Stomach (tissue), 9 donors: ENCODE results near the gene SLC8A2. TPM values are rescaled to one million over a fixed set of nuclear protein-coding genes. Genes with fewer than 3 reads are reported as not detected.

ENCODE experiments used
- DNase-seq, 2 donors: peaks; one replicate each; pipeline versions ENCODE4 v3.0.0 to v3.0.0-alpha.2; 2013 to 2019
- H3K27ac ChIP-seq, 5 donors: fragments of 200-600 bp in 4 of 5; sonication (generic) in 4 of 5; one replicate each; pipeline ENCODE4 v1.5.1; 2013 to 2019; ENCODE audit warnings: mild to moderate bottlenecking in 1 of 5, moderate library complexity in 1 of 5
- H3K27me3 ChIP-seq, 3 donors: fragments of 200-600 bp; sonication (generic); one replicate each; pipeline ENCODE4 v1.5.1; 2017 to 2019; ENCODE audit warnings: mixed run types in 1 of 3
- H3K36me3 ChIP-seq, 4 donors: fragments of 200-600 bp; sonication (generic); 1 replicate in 3 of 4; 2 replicates in 1 of 4; pipeline ENCODE4 v1.5.1; 2016 to 2019
- H3K4me1 ChIP-seq, 4 donors: fragments of 200-600 bp; sonication (generic); one replicate each; pipeline ENCODE4 v1.5.1; 2016 to 2019
- H3K4me3 ChIP-seq, 4 donors: fragments of 200-600 bp; sonication (generic) in 3 of 4; one replicate each; pipeline ENCODE4 v1.5.1; 2016 to 2019; ENCODE audit warnings: mild to moderate bottlenecking in 1 of 4
- H3K9me3 ChIP-seq, 4 donors: fragments of 200-600 bp; sonication (generic); one replicate each; pipeline ENCODE4 v1.5.1; 2016 to 2019
- CTCF ChIP-seq, 7 experiments: fragments of 450-650 bp in 4 of 7; fragments of 200-600 bp in 3 of 7; sonication (generic) in 3 of 7; IDR thresholded peaks; one replicate each; pipeline ENCODE4 v1.5.1; 2016 to 2019; ENCODE audit warnings: antibody characterized with exemption in 7 of 7, control low read depth in 2 of 7, mild to moderate bottlenecking in 1 of 7
- EP300 ChIP-seq: sonication (generic); formaldehyde crosslinking; IDR thresholded peaks from one replicate; pipeline ENCODE4 v1.6.1; 2017; ENCODE audit warnings: antibody characterized with exemption
- POLR2A ChIP-seq, 4 donors: fragments of 450-650 bp; IDR thresholded peaks; one replicate each; pipeline ENCODE4 v1.6.1; 2016; ENCODE audit warnings: antibody characterized with exemption in 4 of 4, control low read depth in 2 of 4, mild to moderate bottlenecking in 1 of 4, moderate library complexity in 1 of 4
- POLR2AphosphoS5 ChIP-seq, 3 donors: sonication (generic); formaldehyde crosslinking; IDR thresholded peaks; one replicate each; pipeline ENCODE4 v1.6.1; 2016; ENCODE audit warnings: antibody characterized with exemption in 3 of 3
- WGBS, 5 donors: extraction: QIAGEN DNeasy Blood & Tissue Kit in 3 of 5; methylation state at CpG; one replicate each; pipeline versions ENCODE4 v1.1.5 to v1.1.7; 2013 to 2018; 5-methylcytosine and 5-hydroxymethylcytosine counted together
- intact Hi-C: fragments of 100-400 bp; cut with DNase I; formaldehyde crosslinking; loops from one replicate; pipeline ENCODE4 v1.15.1; 2023; ENCODE audit warnings: low total_unique reads
- polyA plus RNA-seq, 3 donors: library from polyadenylated mRNA; stranded (reverse); fragments of 200-250 nt; gene quantifications; one replicate each; pipeline ENCODE4 v1.2.3, GENCODE V29; 2013
- total RNA-seq, 5 donors: library from RNA; depleted of rRNA; stranded (reverse); fragments of >200 nt; gene quantifications; one replicate each; pipeline versions ENCODE4 v1.1.0 to v1.2.3, GENCODE V29; 2014 to 2016
- donor health status: healthy with polysubstance abuse.
- donor health status: Bipolar disorder and iron deficiency.
- donor health status: healthy.

SLC8A2 gene
- total and polyA plus RNA-seq, 8 donors = 0.12 to 17.9 (median 2.0) TPM

- Histone ChIP-seq H3K4me3 (peak overlapping the region in 2 of 4 donors; percentile 5 to 24), H3K27ac (peak overlapping the region; percentile 37 to 99 (median 98)), H3K27me3 (no peaks in the 10 kb centered on the region), H3K9me3 (no peaks in the 10 kb centered on the region), H3K4me1 (peaks cover 82 to 90% (median 84%) of the 10 kb centered on the region in 4 donors), H3K36me3 (peaks cover 0 to 23% (median 21%) of the 10 kb centered on the region in 4 donors)
- peak in 1 of 2 donors; percentile 67 for DNase-seq
- TF ChIP-seq POLR2A (IDR thresholded peaks at IDR 0.05) (no peak), EP300 (no peak), POLR2AphosphoS5 (IDR thresholded peaks at IDR 0.05) (no peak), CTCF (IDR thresholded peaks at IDR 0.05) (no peak)
- 23 to 51% (median 39%) methylated on average over 7 to 8 of the region's 8 CpGs for WGBS, 5 donors
- intact Hi-C loops = no loop called here
Measured at GRCh38 chr19:47509973-47510372, 38.3 kb upstream of the SLC8A2 start.

- no peaks in the 10 kb centered on the region for H3K27me3 ChIP-seq
- H3K4me3 ChIP-seq = no peak overlapping the region
- no peaks in the 10 kb centered on the region for H3K9me3 ChIP-seq
- H3K36me3 ChIP-seq = peaks cover 0 to 26% (median 22%) of the 10 kb centered on the region in 4 donors
- H3K27ac ChIP-seq = peak overlapping the region in 4 of 5 donors; percentile 96 to 99 (median 98)
- no peak for DNase-seq
- 61 to 77% (median 66%) methylated on average over 20 of the region's 20 CpGs for WGBS, 5 donors
- intact Hi-C loops = no loop called here
- H3K4me1 ChIP-seq = peaks cover 79 to 90% (median 84%) of the 10 kb centered on the region in 4 donors
- no peak for TF ChIP-seq POLR2AphosphoS5 (IDR thresholded peaks at IDR 0.05)
- no peak for TF ChIP-seq EP300
- TF ChIP-seq POLR2A (IDR thresholded peaks at IDR 0.05) = no peak
- TF ChIP-seq CTCF (IDR thresholded peaks at IDR 0.05) = no peak
Measured at GRCh38 chr19:47509170-47509847, 37.6 kb upstream of the SLC8A2 start.

GRCh38 chr19:47508721-47509120 lies 37.0 kb upstream of the SLC8A2 start:
- intact Hi-C loops = no loop called here
- DNase-seq = no peak
- TF ChIP-seq EP300 = no peak
- no peak for TF ChIP-seq CTCF (IDR thresholded peaks at IDR 0.05)
- TF ChIP-seq POLR2A (IDR thresholded peaks at IDR 0.05) = no peak
- TF ChIP-seq POLR2AphosphoS5 (IDR thresholded peaks at IDR 0.05) = no peak
- Histone ChIP-seq H3K36me3 (peaks cover 4 to 31% (median 27%) of the 10 kb centered on the region in 4 donors), H3K27ac (peak overlapping the region in 3 of 5 donors; percentile 4 to 70 (median 57)), H3K27me3 (no peaks in the 10 kb centered on the region), H3K9me3 (no peaks in the 10 kb centered on the region), H3K4me3 (no peak overlapping the region), H3K4me1 (peaks cover 74 to 84% (median 81%) of the 10 kb centered on the region in 4 donors)
- WGBS, 5 donors = 93 to 97% (median 94%) methylated on average over 5 of the region's 5 CpGs

GRCh38 chr19:47507924-47508553 lies 36.3 kb upstream of the SLC8A2 start:
- Histone ChIP-seq H3K36me3 (peaks cover 11 to 38% (median 34%) of the 10 kb centered on the region in 4 donors), H3K4me3 (no peak overlapping the region), H3K9me3 (no peaks in the 10 kb centered on the region), H3K27ac (peak overlapping the region in 3 of 5 donors; percentile 3 to 70 (median 57)), H3K27me3 (no peaks in the 10 kb centered on the region), H3K4me1 (peaks cover 68 to 77% (median 74%) of the 10 kb centered on the region in 4 donors)
- DNase-seq = no peak
- no peak for TF ChIP-seq POLR2A (IDR thresholded peaks at IDR 0.05)
- no peak for TF ChIP-seq POLR2AphosphoS5 (IDR thresholded peaks at IDR 0.05)
- no peak for TF ChIP-seq EP300
- TF ChIP-seq CTCF (IDR thresholded peaks at IDR 0.05) = no peak
- intact Hi-C loops = no loop called here
- WGBS, 5 donors = 64 to 75% (median 68%) methylated on average over 10 to 11 of the region's 11 CpGs
